RPMI8226 (cell line): ENCODE results near the gene SYNJ2.
A peak's percentile ranks its signal among the peaks of the same experiment; 100 is the strongest.
"Not testable (repeated sequence)": the region's sequence is repeated elsewhere in the genome, so short reads cannot be mapped to it uniquely, and the experiment has no call there.

ENCODE experiments used
- DNase-seq: peaks from one replicate; pipeline ENCODE4 v3.0.0-alpha.2; 2015

SYNJ2 gene

DNA sequence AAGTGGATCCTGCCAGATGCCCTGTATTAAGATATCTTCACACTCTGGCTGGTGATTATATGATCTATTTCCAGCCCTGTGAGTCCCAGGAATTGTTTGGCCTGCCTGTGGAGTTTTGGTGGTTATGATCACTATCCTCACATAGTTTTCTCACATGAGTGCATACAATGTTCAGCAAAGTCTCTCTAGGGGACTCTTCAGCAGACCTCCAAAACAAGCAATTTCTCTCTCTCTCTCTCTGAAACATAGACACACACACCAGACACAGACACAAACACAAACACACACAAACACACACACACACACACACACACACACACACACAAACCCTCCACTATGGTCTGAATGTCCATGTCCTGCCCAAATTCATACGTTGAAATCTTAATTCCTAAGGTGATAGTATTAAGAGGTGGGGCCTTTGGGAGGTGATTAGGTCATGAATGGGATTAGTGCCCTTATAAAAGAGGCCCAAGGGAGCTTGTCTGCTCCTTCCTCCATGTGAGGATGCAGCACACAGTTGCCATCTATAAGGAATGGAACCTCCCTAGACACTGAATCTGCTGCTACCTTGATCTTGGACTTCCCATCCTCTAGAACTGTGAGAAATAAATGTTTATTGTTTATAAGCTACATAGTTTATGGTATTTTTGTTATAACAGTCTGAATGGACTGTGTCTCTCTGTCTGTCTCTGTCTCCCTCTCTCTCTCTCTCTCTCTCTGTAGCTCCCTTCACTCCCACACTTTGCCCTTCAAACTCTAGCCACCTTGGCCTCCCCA is 22.0 kb upstream of the SYNJ2 start:
- no peak for DNase-seq

DNA sequence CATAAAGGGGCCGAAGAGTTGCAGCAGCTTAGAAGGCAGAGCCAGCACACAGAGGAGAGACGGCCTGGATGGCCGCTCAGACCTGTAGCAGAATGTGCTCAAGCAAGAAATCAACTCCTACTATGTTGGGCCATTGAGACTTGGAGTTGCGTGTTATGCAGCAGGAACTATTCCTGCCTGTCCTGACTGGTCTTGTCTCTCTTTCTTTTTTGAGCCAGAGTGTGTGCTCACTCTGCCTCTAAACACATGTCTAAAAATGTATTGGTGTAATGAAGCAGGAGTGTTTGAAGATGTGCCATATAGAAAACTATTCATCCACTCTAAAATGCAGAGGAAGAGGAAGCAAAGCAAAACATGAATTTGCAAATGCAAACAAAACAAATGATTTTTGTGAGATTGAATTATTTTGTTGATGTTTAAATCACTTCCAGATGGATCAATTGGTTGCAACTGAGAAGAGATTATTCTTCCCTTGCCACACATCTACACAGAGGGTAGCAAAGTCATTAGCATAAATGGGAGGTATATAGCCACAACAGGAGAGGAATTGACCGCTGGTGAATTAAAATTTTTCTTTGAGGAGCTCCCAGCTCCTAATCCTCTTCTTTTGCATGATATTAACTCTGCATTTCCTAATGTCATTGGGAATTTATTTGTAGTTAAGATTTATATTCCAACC is 20.4 kb upstream of the SYNJ2 start:
- DNase-seq = no peak

DNA sequence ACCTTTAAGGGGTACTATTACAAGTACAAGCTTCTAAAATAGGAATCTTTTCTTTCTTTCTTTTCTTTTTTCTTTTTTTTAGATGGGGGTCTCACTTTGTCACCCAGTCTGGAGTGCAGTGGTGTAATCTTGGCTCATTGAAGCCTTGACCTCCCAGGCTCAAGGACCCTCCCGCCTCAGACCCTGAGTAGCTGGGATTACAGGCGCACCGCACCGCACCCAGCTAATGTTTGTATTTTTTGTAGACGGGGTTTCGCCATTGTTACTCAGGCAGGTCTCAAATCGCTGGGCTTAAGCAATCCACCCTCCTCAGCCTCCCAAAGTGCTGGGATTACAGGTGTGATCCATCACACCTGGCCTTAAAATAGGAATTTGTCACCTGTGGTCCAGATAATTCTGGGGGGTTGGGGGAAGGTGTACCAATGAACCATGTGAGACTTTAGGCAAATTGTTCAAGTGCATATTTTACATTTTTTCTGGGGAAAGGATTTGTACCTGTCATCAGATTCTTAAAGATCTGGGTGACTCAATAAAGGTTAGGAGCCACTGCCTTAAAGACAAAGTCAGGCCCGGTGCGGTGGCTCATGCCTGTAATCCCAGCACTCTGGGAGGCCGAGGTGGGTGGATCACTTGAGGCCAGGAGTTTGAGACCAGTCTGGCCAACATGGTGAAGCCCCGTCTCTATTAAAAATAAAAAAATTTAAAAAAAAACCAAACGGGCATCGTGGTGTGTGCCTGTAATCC is 19.7 kb upstream of the SYNJ2 start:
- no peak for DNase-seq

DNA sequence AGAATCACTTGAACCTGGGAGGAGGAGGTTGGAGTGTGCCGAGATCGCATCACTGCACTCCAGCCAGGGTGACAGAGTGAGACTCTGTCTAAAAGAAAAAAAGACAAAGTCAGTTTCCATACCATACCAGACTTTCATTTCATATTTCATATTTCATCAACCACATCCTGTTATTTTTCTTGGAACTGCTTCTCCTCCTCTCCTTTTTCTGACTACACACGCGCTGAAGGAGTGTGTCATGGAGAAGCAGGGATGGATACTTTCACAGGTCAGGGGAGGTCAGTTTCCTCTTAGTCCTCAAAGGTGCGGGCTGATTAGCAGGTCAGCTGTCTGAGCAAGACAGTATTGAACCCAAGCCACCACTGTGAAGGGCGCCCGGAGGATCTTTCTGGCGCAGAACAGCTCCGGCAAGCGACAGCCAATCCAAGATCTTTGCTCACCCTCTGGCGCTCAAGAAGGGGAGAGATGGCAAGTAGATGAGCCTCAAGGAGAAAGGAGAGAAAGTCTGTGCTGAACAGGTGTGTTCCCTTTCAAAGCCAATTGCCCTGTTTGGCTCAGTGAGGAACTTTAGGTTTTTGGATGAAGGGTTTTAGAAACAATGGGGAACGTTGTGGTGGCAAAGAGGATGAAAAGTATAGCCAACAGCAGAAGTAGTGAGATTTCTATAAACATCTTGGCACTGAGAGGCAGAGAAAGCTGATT is 18.9 kb upstream of the SYNJ2 start:
- DNase-seq = no peak

DNA sequence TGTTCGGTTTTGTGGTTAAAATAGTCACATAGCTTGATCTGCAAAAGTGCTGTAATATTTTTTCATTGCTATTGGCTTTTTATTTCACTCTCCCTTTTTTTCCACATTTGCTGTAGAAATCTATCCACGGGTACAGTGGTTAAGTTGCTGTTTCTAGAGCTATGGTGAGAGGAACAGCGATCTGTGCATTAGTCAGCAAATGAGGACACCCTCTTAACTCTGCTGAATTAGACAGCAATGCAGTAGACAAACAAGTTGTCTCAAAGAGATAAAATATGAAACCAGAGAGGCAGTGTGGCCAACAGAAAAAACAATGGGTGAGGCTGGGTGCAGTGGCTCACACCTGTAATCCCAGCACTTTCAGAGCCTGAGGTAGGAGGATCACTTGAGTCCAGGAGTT is 17.6 kb upstream of the SYNJ2 start:
- peak; percentile 30 for DNase-seq

DNA sequence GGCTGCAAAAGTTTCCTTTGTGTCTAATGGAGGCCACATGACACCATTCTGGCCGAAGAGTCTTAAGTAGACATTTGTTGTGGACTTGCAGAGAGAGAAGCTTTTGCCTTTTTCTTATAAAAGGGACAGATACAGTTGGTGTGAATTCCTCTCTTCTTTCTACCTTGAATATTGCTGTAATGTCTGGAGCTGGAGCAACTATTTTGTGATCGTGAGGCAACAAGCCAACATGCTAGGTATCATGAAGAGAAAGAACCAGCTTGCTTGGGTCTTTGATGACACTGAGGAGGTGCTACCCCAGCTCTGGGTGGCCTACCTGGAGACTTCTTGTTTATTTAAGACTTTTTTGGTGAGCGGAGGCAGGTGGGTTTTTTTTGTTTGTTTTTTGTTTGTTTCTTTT is 16.3 kb upstream of the SYNJ2 start:
- DNase-seq = no peak

DNA sequence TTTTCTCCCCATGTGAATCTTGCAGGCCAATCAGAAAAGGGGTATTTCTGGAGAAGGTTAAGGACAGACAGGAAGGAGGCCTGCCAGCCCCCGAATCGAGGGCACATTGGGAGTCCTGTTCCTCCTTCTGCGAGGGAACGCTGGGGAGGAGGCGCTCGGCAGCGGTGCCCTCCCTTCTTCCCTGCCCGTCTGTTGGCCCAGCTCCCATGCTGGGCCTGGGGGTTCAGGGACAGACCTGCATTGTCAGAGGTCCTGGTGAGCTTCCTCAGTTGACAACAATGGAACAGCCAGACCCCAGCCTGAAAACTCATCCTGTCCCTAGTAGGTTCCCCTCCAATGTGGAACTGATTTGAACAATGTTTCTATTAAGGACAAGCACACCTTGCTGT is 15.1 kb upstream of the SYNJ2 start:
- DNase-seq = no peak

DNA sequence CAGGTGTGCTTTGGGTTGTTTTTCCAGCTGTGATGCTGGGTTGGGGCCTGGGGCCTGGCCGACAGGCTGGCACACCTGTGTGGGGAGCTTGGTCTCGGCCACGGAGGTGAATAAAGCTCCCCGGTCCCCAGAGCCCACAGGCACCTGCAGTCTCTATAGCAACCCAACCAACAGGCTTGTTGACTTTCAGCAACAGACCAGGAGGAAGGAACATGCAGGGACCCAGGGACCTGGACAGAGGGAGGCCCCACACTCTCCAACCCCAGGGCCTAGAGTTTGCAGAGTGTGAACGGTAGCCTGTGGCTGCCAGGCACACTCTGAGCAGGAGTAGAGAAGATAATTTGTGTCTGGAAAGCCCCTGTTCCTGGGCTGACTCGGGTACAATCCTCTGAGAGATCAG is 14.6 kb upstream of the SYNJ2 start:
- DNase-seq = no peak

DNA sequence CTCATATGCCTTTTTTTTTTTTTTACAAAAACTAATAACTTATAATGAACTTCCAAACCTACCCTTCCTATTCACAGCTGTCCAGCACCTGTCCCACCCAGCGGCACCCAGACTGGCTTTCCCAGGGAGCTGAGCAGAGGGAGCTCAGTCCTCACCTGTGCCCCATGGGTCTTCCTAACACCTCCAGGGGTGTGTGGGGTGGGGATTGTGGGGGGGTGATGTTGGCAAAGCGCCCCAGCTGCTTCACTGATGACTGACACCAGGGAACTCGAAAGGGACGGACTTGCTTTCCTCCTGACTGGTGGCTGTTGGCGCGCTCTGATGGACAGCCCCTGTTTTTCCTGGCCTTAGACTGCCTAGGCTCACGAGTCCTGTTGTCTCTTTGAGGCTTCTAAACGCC is 14.2 kb upstream of the SYNJ2 start:
- DNase-seq = no peak

DNA sequence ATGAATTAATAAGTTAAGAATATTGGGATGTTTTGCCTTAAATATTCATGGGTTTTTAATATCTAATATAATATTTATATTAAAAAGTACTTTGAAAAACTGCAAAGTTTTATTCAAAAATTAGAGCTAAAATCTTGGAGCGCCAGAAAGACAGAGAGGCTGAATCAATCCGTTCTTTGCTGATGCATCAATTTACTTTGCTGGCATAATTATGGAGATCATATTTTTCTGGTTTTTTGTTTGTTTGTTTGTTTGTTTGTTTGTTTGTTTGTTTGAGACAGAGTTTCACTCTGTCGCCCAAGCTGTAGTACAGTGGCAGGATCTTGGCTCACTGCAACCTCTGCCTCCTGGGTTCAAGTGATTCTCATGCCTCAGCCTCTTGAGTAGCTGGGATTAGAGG is 9.5 kb upstream of the SYNJ2 start:
- DNase-seq = not testable (repeated sequence)

DNA sequence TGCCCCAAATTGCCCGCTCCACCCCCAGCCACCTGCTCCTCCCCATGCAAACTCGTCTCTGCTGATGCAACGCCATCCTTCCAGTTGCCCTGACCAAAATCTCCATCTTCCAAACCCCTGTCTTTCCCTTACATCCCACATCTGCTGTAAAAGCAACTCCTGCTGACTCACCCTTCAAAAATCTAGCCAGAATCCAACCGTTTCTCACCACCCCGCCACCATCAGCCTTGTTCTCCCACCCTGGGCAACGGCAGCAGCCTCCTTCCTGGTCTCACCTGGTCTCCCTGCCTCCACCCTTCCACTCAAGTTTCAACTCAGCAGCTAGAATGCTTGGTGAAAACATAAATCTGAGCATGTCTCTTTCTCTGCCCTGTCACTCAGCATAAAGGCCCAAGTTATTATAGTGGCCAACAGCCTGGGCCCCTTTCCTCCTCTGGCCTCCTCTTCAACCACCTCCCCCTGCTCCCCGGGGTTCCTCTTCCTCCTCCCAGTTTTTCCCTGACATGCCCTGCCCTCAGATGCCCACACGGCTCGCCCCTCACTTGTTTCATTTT is 7.2 kb upstream of the SYNJ2 start:
- DNase-seq = no peak

DNA sequence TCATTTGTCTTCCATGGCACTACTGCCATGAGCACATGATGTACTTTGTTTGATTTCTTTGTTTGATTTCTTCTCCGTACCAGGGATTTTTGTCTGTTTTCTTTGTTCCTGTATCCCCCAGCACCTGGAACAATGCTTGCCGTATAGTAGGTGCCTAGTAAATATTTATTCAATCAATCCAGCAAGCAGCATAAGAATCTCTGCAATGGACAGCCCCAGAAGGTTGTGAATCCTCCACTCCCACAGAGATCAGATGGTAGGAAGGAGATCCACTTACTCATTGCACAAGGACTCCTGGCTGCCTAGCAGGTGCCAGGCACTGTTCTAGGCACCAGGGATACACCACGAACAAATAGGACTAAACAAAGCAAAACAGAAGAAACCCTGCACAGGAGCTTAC is 6.7 kb upstream of the SYNJ2 start:
- DNase-seq = no peak

DNA sequence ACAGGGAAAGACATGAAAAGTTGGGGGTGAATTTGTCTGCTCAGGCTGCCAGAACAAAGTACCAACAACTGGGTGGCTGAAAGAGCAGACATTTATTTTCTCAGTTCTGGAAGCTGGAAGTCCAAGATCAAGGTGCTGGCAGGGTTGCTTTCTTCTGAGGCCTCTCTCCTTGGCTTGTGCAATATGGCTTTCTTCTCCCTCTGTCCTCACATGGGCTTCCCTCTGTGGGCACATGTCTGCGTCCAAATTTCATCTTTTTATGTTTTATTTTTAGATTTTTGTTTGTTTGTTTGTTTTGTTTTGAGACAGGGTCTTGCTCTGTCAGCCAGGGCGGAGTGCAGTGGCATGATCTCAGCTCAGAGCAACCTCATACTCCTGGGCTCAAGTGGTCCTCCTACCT is 6.2 kb upstream of the SYNJ2 start:
- DNase-seq = no peak

DNA sequence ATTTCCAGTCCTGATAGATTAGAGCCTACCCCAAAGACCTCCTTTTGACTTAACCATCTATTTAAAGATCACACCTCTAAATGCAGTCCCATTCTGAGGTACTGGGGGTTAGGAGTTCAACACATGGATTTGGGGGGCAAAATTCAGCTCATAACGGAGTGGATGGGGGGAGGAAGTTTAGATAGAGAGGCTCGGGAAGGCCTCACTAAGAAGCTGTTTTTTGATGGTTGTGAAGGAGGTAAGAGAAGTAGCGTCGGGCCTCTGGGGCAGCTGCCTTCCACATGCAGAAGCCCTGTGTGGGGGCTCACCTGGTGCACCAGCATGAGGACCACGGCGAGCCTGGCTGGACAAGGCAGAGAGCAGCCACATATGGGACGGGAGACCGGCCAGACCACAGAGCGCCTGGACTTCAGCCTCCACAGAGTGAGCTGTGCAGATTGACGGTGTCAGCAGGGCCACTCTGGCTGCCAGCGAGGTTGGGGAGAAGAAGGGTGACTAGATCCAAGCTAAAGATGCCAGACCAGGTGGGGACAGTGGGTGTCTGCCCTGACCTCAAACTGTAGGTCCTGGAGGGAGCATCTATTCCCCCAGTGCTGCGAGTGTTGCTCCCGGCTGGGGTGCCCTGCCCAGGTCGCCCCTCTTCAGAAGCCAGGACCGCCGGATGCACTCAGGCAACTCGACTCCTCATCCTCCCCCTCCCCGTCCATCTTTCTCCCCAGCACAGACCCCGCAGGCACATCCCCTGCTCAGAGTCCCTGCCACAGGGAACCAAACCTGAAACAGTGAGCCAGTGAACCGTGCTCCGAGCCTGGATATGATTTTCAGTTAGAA is 5.1 kb upstream of the SYNJ2 start:
- no peak for DNase-seq

DNA sequence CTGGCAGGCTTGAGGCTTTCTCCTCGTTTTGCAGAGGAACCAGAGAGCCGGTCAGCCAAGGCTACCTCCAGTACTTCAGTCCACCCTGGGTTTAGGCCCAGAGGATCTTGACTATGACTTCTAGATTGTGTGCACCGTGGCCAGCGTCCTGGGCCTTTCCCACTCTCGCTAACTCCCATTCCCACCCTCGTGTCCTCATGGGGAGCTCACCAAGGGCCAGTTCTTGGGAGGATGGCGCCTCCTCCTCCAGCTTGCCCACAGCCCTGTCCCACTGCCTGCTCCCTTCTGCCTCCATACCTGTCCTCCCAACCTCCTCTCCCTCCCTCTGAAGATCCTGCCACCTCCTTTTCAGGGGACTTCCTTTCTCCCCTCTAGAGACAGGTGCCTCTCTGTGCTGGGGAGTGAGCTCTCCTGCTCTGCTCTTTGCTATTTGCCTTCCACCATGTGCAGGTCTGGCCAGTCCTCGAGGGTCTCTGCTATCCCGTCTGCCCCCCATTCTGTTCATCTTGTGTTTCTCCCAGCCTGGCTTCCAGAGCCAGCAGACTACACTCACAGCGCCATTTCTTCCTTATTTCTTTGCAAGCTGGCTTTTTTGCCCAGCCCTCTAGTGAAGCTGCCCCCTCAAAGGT is 4.4 kb upstream of the SYNJ2 start:
- no peak for DNase-seq

DNA sequence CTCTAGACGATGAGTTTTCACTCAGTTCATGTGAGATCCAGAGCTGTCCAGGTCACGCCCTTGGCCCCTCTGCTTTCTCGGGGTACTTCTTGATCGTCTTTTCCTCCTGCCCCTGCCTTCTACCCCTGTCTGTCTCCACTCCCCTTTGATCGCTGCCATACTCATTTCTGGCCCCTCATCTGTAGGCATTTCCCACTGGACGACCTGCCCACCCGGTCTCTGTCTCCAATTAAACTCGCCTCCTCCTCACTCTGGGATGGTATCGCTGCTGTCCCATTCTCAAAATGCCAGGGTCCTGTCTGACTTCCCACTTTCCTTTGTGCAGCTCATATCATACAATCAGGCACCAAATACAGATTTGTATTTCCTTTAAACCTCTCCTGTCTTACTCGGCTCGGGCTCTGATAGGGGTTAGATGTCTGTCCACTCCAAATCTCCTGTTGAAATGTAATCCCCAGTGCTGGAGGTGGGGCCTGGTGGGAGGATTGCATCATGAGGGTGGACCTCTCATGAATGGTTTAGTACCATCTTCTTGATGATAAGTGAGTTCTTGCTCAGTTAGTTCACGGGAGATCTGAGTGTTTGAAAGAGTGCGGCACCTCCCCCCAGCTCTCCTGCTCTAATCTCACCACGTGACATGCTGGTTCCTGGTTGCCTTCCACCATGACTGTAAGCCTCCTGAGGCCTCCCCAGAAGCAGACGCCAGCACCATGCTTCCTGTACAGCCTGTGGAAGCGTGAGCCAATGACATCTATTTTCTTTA is 3.5 kb upstream of the SYNJ2 start:
- no peak for DNase-seq

DNA sequence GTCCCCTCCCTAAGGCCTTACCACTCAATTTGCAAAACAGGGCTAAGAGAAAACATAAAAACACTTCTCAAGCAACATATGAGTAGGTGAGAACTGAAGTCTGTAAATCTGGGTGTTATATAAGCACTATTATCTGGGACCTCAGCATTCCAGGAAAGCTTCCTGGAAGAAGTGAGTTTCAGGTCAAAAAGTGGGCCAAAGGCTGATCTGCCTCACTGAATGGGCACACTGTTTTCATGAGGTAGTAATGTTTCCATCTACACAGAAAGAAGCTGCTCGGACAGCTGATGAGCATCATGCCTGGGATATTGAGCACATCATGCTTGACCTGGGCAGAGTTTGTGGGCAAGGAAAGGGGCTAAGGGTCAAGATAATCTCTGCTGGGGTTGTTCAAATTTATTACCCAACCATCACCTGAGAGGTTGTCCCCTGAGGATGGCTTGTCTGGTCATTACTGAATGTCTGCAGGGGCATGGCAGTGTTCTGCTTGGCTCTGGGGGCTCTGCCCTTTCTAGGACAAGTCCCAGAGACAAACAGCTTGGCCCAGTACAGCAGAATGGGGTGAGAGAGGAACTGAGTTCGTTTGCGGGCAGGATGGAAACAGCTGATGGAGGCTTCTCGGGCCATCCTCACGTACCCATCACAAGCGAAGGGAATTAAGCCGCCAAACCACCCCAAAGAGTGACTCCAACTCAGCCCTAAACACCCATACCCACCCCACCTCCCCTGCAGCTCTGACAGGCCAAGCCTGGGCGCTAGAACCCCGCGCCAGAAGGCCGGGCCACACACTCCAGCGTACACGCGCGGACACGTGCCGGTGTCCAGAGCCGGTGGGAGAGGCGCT is 1.2 kb upstream of the SYNJ2 start:
- peak; percentile 36 for DNase-seq

DNA sequence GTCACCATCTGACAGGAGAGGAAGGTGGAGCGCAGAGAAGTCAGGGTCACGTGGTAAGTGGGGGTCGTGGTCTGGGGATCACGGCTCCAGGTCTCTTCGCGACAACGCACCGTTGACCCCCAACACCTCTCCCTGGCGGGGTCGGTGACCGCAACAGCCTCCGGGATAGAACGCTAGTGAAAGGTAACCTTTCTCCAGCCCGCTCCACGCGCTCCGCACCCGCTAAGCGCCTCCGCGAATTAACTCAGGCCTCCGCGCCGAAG is 600 bp upstream of the SYNJ2 start:
- no peak for DNase-seq

DNA sequence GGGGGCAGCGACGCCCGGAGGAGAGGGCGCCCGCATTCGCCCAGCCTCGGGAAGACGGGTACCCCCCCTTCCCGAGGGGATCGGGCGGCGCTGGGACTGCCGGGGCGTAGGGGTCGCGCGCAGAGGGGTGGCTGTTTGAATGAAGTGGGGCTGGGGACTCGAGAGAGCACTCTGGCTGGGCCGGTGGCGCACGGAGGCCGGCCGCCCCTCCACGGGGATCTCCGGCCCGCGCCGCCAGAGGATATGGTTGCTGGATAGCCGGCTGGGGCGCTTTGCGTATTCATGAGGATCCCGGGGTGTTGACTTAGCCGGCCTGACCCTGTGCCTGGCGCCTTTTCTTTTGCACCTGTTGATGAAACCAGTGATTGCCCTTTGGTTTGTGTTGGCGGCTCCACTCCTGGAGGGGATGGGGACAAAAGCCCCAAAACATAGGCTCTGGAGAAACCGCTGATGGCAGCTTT is 469 bp downstream of the SYNJ2 start:
- peak; percentile 80 for DNase-seq
